ENCODE results near the gene TMPRSS6.

The TMPRSS6 gene

DNA sequence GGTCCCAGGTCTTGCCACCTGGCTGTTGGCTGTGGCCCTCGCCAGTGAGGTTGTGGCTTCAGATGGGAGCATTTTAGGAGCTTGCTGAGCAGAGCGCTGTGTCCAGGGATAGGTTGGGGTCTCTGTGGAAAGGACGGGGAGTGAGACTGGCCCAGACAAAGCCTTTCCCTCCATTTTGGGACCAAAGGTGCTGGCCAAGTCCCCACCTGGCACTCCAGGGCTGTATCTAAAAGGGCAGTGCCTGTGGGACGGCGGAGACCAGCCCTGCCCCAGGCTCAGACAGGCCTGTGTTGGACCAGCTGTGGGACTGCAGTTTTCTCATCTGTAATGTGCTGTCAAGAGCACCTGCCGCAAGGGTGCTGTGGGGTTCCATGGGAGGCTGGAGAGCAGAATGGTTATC lies 62.9 kb downstream of the TMPRSS6 start:
- no peak for DNase-seq

DNA sequence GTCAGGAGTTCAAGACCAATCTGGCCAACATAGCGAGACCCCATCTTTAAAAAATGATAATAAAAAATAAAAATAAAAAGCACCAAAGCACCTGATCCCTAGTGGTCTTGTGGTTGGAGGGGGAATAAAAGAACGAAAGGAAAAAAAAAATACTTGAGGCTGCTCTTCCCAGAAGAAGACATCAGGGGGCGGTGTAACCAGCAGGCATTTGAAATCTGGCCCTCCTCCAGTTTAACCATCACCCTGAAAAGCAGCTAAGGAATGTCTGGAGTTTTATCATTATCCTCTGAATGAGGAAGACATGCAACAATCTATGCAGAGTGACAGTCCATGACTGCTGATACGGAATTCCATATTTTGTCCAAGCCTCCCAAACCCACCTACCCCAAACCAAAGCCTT lies 63.6 kb downstream of the TMPRSS6 start:
- no peak for DNase-seq

DNA sequence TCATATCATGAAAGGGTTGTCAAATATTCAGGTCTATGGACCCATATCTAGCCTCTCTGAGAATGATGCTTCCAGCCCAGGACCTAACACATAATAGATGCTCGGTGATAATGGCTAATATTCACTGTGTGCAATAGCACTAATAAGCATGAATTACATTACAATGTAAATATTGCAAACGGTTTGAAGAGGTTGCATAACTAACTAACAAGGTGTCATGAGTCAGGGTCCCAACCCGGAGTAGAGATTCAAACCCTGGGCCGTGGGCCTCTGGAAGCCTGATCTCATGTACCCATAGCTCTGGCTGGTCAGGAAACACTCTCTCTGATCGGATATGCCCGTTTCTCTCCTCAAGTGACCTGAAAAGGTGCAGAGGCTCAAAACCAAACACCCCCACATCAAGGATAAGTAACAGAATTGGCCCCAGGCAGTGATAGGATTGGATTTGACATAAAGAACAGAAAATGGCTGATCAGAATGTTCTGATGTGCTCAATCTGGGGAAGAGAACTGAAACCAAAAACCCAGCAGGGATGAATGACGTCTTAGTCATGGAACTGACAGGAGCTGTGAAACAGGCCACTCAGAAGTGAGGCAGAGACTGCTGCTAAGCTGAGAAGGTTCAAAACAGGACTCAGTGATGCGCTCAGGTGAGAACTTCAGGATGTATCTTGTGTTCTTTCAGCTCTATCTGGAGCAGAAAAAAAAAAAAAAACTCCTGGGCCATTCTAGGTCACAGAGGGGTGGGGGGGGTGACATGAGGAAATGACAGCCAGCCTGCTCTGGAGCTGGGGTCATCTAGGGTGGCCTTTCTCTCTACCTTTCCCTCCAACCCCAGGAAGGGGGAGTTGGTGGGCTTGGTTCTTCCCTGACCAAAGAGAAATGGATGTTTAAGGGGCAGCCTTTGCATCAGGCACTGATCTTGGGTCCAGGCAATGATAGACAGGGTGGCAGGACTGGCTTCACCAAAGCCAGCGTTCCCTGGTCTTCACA lies 64.6 kb downstream of the TMPRSS6 start:
- no peak for DNase-seq

DNA sequence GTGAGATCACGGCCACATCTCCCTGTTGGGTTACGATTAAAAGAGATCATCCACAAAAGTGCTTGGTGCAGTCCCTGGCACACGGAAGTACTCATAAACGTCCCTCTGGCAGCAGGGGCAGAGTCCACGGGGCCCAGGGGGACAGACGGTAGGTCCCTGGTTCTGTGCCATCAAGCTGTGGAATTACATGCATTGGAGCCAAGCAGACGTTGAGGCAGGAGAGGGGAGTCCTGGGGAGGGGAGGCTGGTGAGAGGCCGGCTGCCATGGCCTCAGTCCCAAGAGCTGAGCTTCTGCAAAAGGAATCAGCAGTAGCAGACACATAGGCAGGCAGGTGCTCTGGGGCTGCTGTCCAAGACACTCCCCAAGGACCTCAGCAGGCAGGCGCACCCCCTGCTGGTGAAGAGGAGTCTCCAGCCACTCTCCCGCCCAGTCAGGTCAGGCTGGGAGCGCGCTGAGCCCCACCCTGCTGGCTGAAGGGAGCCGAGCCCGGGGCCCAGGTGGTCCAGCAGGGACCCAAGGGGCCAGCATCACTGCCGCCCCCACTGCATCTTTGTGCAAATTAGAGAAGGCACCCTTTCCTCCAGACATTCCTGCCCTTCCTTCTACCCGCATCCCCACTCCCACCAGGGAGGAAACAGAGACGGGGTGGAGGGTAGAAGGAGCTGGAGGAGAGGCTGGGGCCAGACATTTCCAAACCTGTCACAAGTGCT lies 65.5 kb downstream of the TMPRSS6 start:
- no peak for DNase-seq

DNA sequence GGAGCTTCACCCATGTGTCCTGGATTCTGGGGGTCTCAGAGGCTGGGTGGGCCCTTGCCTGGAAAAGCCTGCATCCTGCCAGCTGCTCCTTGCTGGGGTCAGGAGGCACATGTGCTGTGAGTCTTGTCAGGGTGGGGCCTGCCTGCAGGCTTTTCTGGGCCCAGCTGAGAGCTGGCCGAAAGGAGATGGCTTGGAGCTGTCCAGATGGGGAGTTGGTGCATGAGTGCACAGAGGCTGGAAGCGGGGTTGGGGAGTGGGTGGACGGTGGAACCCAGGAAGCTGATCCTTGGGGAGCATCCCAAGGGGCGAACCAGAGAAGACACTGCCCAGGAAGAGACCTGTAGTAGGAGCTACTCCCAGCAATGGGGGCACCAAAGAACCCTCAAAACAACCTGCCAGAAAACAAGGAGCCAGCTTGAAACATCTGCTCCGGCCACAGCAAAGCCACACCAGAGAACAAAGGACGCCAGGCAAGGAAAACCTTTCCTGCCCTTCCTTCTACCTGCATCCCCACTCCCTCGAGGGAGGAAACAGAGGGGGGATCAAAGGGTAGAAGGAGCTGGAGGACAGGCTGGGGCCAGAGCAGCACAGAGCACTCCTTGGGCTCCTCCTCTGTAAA lies 66.2 kb downstream of the TMPRSS6 start:
- no peak for DNase-seq

DNA sequence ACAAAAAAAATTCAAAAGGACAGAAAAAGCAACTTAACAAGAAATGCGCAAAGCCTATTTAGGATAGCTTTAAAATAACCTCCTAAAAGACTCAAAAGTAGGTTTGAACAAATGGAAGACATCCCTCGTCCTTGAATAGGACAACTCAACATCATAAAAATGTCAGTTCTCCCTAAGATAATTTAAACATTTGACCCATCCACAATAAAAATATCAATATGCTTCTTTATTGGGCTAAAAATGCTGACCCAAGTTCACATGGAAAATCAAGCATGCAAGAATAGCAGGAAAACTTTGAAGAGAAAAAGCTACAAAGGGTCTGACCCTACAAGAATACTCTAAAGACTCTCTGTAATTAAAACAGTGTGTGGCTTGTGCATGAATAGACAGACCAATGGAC lies 70.0 kb downstream of the TMPRSS6 start:
- DNase-seq = no peak

DNA sequence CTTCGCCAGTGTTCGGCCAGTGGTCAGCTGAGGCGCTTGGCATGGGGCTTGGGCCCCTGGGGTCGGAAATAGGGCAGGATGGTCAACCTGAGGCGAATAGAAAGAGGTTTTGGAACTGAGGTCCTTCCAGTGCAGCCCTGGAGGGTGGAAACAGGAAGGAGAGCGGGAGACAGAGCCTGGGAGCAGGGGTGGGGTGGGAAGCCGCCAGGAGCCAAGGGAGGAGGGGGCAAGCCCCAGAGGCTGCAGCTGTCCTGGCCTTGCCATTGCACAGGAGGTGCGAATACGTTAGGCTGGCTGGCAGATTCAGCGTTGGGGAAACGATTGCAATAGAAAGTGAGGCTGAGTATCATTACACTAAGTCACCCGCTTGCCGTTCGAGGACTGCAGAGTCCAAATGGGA lies 71.8 kb downstream of the TMPRSS6 start:
- no peak for DNase-seq

DNA sequence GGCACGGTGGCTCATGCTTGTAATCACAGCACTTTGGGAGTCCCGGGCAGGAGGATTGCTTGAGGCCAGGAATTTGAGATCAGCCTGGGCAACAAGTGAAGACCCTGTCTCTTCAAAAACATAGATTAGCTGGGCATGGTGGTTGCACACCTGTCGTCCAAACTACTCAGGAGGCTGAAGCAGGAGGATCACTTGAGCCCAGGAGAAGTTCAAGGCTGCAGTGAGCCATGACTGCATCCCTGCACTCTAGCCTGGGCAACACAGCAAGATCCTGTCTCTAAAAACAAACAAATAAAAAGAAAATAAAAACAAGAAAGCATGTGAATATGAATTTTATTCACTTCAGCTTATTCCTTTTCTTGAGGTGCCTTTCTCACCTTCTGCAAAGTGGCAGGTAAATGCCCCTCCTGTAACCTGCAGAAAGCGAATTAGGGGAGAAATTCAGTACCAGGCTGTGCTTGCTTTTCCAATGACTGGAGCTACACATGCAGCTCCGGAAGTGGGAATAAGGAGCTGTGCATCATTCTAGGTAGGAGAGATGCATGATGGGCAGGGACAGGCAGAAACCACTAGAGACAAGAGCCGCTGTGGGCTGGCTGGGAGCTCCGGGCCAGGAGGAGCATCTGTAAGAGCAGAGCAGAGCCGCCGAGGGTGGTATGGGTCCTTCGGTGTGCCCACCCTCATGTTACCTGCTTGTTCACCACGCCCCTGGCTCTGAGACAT lies 72.7 kb downstream of the TMPRSS6 start:
- no peak for DNase-seq

DNA sequence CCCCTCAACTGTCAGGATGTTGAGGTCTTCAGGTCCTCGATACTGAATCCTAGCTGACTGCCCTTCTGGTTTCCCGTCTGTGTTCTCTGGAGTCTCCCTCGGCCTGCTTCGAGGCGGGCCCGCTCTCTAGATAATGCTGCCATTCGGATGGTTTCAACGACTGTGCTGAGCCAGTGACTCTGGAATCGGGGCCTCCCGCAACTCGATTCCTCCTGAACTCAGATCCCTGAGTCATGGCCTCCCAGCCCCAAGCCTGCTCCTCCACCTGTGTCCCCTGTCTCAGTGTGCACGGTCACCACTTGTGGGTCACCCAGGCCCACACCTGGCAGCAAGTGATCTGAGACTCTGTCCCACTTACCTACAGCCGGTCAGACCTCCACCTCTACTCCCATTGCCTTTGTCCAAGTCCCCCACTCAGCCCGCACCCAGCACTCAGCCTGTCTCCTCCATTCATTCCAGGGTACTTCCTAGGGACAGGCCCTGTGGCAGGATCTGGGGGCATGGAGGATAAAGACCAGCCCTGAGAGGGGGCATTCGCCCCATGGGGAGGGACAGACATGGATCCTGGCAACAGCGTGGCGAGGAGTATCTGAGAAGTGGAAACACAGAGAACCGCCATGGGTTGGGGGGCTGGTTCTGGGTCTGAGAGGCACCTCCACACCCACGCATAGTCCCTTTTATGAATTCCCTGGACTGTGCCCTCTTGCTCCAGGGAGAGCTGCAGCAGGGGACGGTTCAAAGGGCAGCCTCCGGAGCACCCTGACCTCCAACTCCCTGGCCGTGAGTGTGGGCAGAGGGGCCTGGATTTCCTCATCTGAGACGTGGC lies 75.7 kb downstream of the TMPRSS6 start:
- no peak for DNase-seq

DNA sequence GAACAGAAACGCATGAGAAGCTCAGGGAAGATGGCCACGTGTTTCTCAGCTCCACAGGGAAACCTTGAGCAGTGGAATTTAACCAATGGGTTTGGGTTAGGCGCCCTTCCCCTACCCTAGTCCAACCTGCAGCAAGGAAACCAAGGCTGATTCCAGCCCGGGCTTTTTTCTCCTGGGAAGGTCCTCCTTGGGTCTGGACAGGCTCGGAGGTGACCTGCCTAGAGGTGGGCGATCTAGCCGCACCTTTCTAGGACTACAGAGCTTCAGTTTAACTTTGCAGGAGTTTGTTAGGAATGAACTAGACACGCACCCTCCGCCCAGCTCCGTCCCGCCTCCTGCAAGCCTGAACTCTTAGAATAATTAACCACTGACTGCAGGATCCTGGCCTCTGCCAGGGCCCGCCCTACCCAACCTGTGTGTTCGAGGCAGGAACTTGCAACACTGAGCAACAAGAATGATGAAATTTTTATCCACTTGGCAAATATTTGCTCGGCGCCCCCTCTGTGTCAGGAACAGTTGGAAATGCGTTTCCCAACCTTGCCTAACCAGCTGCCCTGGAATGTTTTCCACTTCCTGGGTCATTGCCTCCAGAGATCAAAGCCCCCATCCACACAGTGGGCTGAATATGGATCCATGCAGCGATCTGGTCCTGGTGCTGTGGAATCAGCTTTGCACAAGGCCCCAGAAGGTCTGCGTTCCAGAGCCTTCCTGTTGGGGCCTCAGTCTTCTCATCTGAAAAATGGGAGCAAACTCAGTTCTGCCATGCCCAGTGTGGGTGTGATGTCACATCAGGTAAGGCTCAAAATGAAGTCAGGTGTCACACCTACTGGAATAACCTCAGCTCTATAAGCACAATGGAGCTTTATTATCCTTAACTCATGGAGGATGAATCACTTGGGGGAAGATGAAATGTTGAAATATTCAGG lies 76.7 kb downstream of the TMPRSS6 start:
- no peak for DNase-seq

DNA sequence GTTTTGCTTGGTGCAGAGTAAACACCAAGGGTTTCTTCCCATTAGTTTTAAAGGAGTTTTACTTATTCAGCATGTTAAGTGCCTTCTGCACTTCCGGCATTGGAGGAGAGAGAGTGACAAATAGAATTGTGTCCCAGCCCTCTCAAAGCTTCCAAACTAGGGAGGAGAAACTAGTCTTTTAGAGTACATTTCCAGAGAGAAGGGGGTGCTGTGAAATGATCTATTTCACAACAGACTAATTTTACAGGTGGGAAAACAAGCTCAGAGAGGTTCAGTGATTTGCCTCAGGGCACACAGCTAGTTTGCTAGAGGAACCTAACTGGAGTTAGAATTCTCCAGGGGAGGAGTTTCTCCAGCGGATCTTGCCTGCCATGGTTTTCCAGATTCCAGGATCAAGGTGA lies 77.4 kb downstream of the TMPRSS6 start:
- DNase-seq = no peak

DNA sequence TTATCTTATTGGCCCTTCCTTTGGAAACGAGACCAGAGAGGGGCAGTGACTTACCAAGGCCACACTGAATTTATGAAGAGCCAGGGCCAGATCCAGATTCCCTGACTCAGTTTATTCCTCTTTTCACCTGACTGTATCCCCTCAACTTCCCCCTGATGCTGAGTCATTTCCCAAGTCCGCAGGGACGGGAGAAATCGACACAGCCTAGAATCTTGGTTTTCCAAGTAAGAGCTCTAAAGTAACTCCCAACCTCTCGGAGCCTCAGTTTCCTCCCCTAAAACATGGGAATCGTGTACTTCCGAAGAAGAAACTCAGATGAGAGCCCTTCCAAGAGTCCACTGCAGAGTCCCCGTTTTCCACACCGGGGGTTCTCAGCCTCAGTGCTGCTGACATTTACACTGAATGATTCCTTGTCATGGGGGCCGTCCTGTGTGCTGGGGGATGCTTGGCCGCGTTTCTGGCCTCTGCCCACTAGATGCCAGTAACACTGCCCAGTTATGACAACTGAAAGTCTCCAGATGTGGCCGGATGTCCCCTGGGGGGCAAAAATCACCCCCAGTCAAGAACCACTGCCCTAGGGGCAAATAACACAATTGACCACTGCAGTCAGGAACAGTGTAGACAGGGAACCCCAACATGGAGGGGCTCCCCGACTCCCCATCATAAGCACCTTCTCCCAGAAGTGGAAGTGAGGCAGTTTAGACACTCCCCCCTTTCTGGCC lies 78.8 kb downstream of the TMPRSS6 start:
- no peak for DNase-seq

DNA sequence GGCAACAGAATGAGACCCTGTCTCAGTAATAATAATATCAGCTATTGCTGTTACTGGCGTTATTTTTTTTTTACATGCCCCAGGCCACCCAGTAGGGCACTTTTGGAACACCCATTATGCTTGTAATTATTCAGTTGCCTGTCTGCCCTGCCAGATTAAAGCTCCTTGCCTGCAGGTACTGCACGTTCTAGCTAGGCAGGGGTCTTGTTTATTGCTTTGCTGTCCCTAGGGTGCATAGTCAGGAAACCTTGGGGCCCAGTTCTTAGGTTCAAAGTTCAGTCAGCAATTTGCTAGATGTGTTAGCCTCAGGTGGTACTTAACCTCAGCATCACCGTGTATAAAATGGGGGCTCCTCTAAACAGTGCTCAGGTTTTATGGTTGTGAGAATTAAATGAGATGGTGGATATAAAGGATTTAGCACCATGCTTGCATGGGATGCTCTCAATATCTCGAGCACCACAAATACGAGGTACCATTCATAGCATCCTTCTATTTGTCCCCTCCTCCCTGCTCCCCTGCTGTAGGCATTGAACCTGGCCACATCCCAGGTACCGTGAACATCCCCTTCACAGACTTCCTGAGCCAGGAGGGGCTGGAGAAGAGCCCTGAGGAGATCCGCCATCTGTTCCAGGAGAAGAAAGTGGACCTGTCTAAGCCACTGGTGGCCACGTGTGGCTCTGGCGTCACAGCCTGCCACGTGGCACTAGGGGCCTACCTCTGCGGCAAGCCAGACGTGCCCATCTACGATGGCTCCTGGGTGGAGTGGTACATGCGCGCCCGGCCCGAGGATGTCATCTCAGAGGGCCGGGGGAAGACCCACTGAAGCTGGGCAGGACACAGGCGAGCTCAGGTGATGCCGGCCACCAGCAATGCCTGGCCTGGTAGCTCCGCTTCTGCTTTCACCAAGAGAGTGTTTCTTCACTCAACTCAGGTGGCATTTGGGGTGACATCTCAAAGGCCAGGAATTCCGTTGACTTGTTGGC lies 80.5 kb downstream of the TMPRSS6 start:
- no peak for DNase-seq

DNA sequence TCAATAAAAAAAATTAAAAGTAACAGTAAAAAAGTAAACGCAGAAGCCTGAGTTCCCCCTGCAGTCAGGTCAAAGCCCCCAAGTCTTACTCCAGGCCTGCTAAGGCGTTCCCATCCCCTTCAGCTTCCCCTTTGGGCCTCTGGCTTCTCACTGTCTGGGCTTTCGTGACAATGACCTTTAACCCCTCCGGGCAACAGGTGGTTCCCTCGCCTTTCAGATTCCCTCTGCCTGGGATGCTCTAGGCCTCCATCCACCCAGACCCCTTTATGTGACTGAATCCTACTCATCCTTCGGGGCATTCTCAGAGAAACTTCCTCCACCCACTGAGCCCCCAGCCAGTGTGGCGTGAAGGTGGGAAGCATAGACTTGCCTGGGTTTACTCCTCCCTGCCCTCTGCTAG lies 82.0 kb downstream of the TMPRSS6 start:
- no peak for DNase-seq

DNA sequence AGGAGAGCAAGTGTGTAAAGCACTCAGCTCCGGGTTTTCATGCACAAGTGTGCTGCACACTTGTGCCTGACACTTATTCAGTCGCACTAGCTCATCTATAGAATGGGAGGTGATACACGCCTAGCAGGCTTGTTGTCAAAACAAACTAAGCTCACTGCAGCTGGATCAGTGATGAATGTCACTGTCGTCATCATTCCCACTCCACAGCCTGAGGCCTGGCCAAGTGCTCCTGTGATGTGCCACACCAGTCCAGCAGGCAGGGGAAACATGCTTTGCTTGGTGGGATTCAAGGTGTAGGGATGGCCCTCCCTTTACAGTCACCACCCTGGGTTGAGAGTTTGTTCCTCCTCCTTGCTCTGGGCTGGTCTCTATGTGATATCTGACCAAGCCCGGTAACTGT lies 83.2 kb downstream of the TMPRSS6 start:
- no peak for DNase-seq

DNA sequence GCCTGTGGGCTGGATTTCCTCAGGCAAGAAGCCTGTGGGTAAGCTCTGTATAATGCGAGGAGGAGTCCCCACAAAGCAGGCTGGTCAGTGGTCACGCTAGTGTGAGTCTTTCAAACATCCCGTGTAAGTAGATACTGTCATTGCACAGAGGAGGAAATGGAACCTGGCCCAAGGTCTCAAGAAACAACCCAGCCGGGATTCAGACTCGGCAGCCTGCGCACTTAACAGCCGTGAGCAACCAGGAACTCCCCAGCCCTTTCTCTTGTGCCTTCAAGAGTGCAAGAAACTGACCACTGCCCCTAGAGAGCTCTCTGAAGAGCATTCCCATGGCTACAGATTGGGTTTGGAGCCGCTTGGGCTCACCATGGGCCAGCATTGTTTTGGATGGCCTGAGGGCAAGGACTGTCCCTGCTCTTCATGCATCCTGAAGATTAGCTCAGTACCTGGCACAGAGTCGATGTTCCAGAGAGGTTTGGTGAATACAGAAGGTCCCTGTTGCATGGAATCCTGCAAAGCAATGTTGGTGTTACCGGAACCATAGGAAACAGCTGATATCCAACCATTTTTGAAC lies 83.9 kb downstream of the TMPRSS6 start:
- DNase-seq = no peak

DNA sequence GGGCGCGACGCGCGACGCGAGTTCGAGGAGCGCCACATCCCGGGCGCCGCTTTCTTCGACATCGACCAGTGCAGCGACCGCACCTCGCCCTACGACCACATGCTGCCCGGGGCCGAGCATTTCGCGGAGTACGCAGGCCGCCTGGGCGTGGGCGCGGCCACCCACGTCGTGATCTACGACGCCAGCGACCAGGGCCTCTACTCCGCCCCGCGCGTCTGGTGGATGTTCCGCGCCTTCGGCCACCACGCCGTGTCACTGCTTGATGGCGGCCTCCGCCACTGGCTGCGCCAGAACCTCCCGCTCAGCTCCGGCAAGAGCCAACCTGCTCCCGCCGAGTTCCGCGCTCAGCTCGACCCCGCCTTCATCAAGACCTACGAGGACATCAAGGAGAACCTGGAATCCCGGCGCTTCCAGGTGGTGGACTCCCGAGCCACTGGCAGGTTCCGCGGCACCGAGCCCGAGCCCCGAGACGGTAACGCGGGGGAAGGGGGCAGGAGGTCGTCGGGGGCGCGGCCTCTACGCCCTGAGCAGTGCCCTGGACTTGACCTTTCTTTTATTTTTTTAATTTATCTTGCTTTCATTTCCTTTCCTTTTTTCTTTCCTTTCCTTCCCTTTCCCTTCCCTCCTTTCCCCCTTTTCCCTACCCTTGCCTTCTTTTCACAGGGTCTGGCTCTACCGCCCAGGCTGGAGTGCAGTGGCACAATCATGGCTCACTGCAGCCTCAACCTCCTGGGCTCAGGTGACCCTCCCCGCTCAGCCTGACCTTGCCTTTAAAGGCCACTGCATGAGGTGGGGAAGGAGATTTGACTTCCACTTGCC lies 85.0 kb downstream of the TMPRSS6 start:
- no peak for DNase-seq
